ENCODE data around the gene CDC25B. TPM values are rescaled to one million over a fixed set of nuclear protein-coding genes. Genes with fewer than 3 reads are reported as not detected.

CDC25B gene
- total and polyA plus RNA-seq, 4 donors, result 4.4 to 12.9 (median 9.2) TPM

DNA sequence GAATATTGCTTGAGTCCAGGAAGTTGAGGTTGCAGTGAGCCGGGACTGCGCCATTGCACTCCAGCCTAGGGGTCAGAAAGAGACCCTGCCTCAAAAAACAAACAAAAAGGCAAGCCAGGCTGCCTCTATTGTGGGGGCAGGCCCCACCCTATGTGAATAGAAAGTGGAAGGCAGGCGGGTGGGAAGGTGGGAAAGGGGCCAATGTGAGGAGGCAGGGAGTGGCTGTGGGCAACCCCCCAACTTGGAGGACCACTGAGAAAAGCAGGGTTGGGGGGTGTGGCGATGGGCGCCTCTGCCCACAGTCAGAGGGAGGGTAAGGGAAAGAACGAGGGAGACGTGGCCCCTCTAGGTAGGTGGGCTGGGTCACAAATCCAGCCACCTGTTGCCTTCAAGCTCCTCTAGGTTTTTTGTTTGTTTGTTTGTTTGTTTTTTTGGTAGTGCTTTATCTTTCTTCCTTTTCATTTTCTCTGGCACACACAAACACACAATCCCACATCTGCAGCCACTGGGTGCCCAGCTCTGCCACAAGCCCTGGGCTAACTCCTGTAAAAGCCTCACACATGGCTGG lies 18.9 kb downstream of the CDC25B start:
- H3K27me3 ChIP-seq (ENCODE audit: control insufficient read depth in 4 of 4, insufficient read depth in 4 of 4, low read length in 3 of 4), result no peaks in the 10 kb centered on the region
- no peak for TF ChIP-seq HNF4G (IDR thresholded peaks at IDR 0.05)
- no peak for TF ChIP-seq REST (IDR thresholded peaks at IDR 0.05)
- TF ChIP-seq RXRA (IDR thresholded peaks at IDR 0.05), result no peak
- no peak for TF ChIP-seq ZBTB33 (IDR thresholded peaks at IDR 0.05)
- no peak for TF ChIP-seq FOXA1 (IDR thresholded peaks at IDR 0.05)
- TF ChIP-seq RAD21 (IDR thresholded peaks at IDR 0.05), result no peak
- TF ChIP-seq TAF1 (conservative IDR thresholded peaks at IDR 0.05), result no peak
- TF ChIP-seq EGR1 (IDR thresholded peaks at IDR 0.05; ENCODE audit: low read depth in 2 of 2), result no peak
- TF ChIP-seq CTCF (IDR thresholded peaks at IDR 0.05; ENCODE audit: low read depth, low read length, missing input control), result no peak
- no peak for TF ChIP-seq HNF4A (conservative IDR thresholded peaks at IDR 0.05)
- TF ChIP-seq NR2F2 (IDR thresholded peaks at IDR 0.05), result no peak
- no peak for TF ChIP-seq GABPA (IDR thresholded peaks at IDR 0.05 in 1 of 2, conservative IDR thresholded peaks at IDR 0.05 in 1 of 2)
- TF ChIP-seq, protein P1, sequence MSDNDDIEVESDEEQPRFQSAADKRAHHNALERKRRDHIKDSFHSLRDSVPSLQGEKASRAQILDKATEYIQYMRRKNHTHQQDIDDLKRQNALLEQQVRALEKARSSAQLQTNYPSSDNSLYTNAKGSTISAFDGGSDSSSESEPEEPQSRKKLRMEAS (IDR thresholded peaks at IDR 0.05), result no peak
- no peak for TF ChIP-seq JUND (IDR thresholded peaks at IDR 0.05)
- H3K4me3 ChIP-seq (ENCODE audit: low read depth in 1 of 3, low read length in 3 of 3), result no peak overlapping the region
- peaks cover 5 to 30% (median 18%) of the 10 kb centered on the region in 4 donors for H3K4me1 ChIP-seq (ENCODE audit: control insufficient read depth in 4 of 4, insufficient read depth in 4 of 4, low read length in 3 of 4)
- 83% methylated on average over 7 of the region's 7 CpGs for WGBS
- no peak overlapping the region for H3K27ac ChIP-seq (ENCODE audit: low read depth in 1 of 2, low read length in 2 of 2)
- no peaks in the 10 kb centered on the region for H3K36me3 ChIP-seq (ENCODE audit: control insufficient read depth in 4 of 4, insufficient read depth in 3 of 4, low read depth in 1 of 4, low read length in 3 of 4)
- no peak for DNase-seq (ENCODE audit: low spot score)
- no peaks in the 10 kb centered on the region for H3K9me3 ChIP-seq (ENCODE audit: control insufficient read depth in 4 of 4, low read length in 3 of 4)
- H3K9ac ChIP-seq (ENCODE audit: low read depth in 1 of 2, low read length in 2 of 2), result no peak overlapping the region

DNA sequence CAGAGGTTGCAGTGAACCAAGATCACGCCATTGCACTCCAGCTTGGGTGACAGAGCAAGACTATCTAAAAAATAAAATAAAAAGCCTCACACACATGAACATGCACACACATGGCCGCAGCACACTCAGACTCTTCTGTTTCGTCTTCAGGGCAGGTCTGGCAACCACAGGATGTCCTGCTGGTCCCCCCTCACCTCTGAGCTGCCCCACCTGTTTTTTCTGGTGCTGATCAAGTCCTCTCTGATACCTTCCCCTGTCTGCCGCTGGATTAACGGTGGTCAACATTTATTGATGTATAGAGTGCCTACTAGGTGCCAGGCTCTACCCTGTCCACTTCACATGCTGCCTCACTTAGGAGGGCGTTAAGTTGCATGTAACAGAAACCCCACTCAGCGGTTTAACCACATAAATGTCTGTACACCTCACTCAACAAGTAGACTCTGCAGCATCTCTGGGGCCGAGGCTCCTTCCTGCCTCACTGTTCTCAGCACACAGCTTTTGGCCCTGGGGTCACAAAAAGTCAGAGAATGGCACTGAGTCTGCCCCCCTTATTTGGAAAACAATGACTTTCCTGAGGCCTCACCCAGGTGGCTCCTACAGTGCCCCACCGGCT lies 19.7 kb downstream of the CDC25B start:
- no peak for DNase-seq (ENCODE audit: low spot score)
- Histone ChIP-seq H3K4me1 (ENCODE audit: control insufficient read depth in 4 of 4, insufficient read depth in 4 of 4, low read length in 3 of 4) (peaks cover 3 to 28% (median 18%) of the 10 kb centered on the region in 4 donors), H3K9ac (ENCODE audit: low read depth in 1 of 2, low read length in 2 of 2) (no peak overlapping the region), H3K4me3 (ENCODE audit: low read depth in 1 of 3, low read length in 3 of 3) (no peak overlapping the region), H3K9me3 (ENCODE audit: control insufficient read depth in 4 of 4, low read length in 3 of 4) (no peaks in the 10 kb centered on the region), H3K27me3 (ENCODE audit: control insufficient read depth in 4 of 4, insufficient read depth in 4 of 4, low read length in 3 of 4) (no peaks in the 10 kb centered on the region), H3K27ac (ENCODE audit: low read depth in 1 of 2, low read length in 2 of 2) (no peak overlapping the region), H3K36me3 (ENCODE audit: control insufficient read depth in 4 of 4, insufficient read depth in 3 of 4, low read depth in 1 of 4, low read length in 3 of 4) (no peaks in the 10 kb centered on the region)
- TF ChIP-seq RXRA (IDR thresholded peaks at IDR 0.05), result no peak
- no peak for TF ChIP-seq TAF1 (conservative IDR thresholded peaks at IDR 0.05)
- no peak for TF ChIP-seq ATF3 (IDR thresholded peaks at IDR 0.05)
- TF ChIP-seq, protein P1 (IDR thresholded peaks at IDR 0.05), result no peak
- no peak for TF ChIP-seq HNF4G (IDR thresholded peaks at IDR 0.05)
- TF ChIP-seq GABPA (IDR thresholded peaks at IDR 0.05 in 1 of 2, conservative IDR thresholded peaks at IDR 0.05 in 1 of 2), result no peak
- TF ChIP-seq EGR1 (IDR thresholded peaks at IDR 0.05; ENCODE audit: low read depth in 2 of 2), result no peak
- no peak for TF ChIP-seq SP1 (IDR thresholded peaks at IDR 0.05)
- WGBS, result 77% methylated on average over 9 of the region's 9 CpGs
